H1 (cell line): Measurements from ENCODE around the gene CEP85. TPM values are rescaled to one million over a fixed set of nuclear protein-coding genes. Genes with fewer than 3 reads are reported as not detected.

Experiments
- CTCF ChIA-PET: fragments of 300-600 bp; sonication (Branson Sonifier 250); formaldehyde crosslinking; loops from one replicate; lab custom pipeline; 2021; ENCODE audit not compliant: partially characterized antibody; lab: Charles Lee
- POLR2A ChIA-PET: fragments of 300-600 bp; sonication (Branson Sonifier 250); formaldehyde crosslinking; loops from one replicate; lab custom pipeline; 2021; ENCODE audit warnings: inconsistent platforms; ENCODE audit not compliant: partially characterized antibody; lab: Charles Lee
- DNase-seq, 2 experiments: peaks; one replicate each; pipeline versions ENCODE4 v3.0.0 to v3.0.0-alpha.2; 2010 to 2022; ENCODE audit warnings: low spot score in 2 of 2, low read depth in 1 of 2, mixed read lengths in 1 of 2
- FAIRE-seq: peaks from 2 replicates; lab custom pipeline; 2011; peaks lifted over from hg19 to GRCh38; lab: Jason Lieb, UNC
- H2AFZ ChIP-seq: 2 replicates; pipeline ENCODE4 v1.8.1; 2012; ENCODE audit warnings: low read length, inconsistent platforms
- H2AK5ac ChIP-seq: 2 replicates; pipeline ENCODE4 v1.6.1; 2013; ENCODE audit warnings: low read depth, low read length
- H2BK120ac ChIP-seq: replicated peaks from 2 replicates; pipeline ENCODE3; 2013; ENCODE audit warnings: low read depth, low read length, inconsistent platforms
- H2BK12ac ChIP-seq: 2 replicates; pipeline ENCODE4 v1.6.1; 2013; ENCODE audit warnings: low read depth, low read length
- H2BK15ac ChIP-seq: 2 replicates; pipeline ENCODE4 v1.6.1; 2013; ENCODE audit warnings: low read length
- H2BK20ac ChIP-seq: 2 replicates; pipeline ENCODE4 v1.6.1; 2013; ENCODE audit warnings: low read length
- H2BK5ac ChIP-seq: 2 replicates; pipeline ENCODE4 v1.6.1; 2013; ENCODE audit warnings: low read depth, low read length
- H3K14ac ChIP-seq: 2 replicates; pipeline ENCODE4 v1.6.1; 2013; ENCODE audit warnings: inconsistent platforms; ENCODE audit not compliant: insufficient read length
- H3K18ac ChIP-seq: 2 replicates; pipeline ENCODE4 v1.6.1; 2013; ENCODE audit warnings: low read length; ENCODE audit errors: extremely low read depth
- H3K23ac ChIP-seq: 2 replicates; pipeline ENCODE4 v1.6.1; 2013; ENCODE audit warnings: inconsistent platforms; ENCODE audit not compliant: insufficient read length
- H3K23me2 ChIP-seq: 2 replicates; pipeline ENCODE4 v1.6.1; 2013; ENCODE audit warnings: low read depth, low read length
- H3K27ac ChIP-seq: 2 replicates; pipeline ENCODE4 v1.6.1; 2011; ENCODE audit warnings: low read depth, low read length, inconsistent platforms
- H3K27me3 ChIP-seq, 4 experiments: replicated peaks in 1 of 4; 1 replicate in 1 of 4; 2 replicates in 3 of 4; pipeline versions ENCODE4 v1.6.1 to v1.8.1; 2011 to 2013; ENCODE audit warnings: low read length in 3 of 4, mild to moderate bottlenecking in 3 of 4, inconsistent platforms in 2 of 4, mixed read lengths in 2 of 4, moderate library complexity in 1 of 4; ENCODE audit not compliant: control insufficient read depth in 3 of 4, insufficient read depth in 3 of 4; ENCODE audit errors: extremely low read depth in 1 of 4
- H3K36me3 ChIP-seq, 4 experiments: 2 replicates each; pipeline versions ENCODE4 v1.6.1 to v1.8.1; 2011 to 2013; ENCODE audit warnings: mild to moderate bottlenecking in 4 of 4, low read length in 3 of 4, moderate library complexity in 2 of 4, control low read depth in 1 of 4, inconsistent platforms in 1 of 4; ENCODE audit not compliant: insufficient read depth in 4 of 4, control insufficient read depth in 2 of 4
- H3K4ac ChIP-seq: replicated peaks from 2 replicates; pipeline ENCODE3; 2013; ENCODE audit warnings: low read length, low read depth, mixed read lengths, inconsistent platforms; ENCODE audit not compliant: insufficient read length
- H3K4me1 ChIP-seq, 4 experiments: replicated peaks in 1 of 4; 1 replicate in 1 of 4; 2 replicates in 3 of 4; pipeline versions ENCODE4 v1.6.1 to v1.8.1; 2011 to 2013; ENCODE audit warnings: low read length in 3 of 4, inconsistent platforms in 2 of 4, mixed read lengths in 1 of 4; ENCODE audit not compliant: insufficient read depth in 4 of 4, control insufficient read depth in 3 of 4
- H3K4me2 ChIP-seq, 2 experiments: 2 replicates each; pipeline versions ENCODE4 v1.6.1 to v1.8.1; 2011 to 2013; ENCODE audit warnings: low read depth in 2 of 2, low read length in 2 of 2, control low read depth in 1 of 2, inconsistent platforms in 1 of 2, mild to moderate bottlenecking in 1 of 2; ENCODE audit not compliant: insufficient read depth in 1 of 2
- H3K4me3 ChIP-seq, 4 experiments: fragments of 200-600, 300-600 bp in 1 of 4; sonication (generic), shearing (Covaris generic), sonication (Bioruptor Twin) in 1 of 4; 2 replicates each; pipeline versions ENCODE4 v1.5.1 to v1.8.1; 2011 to 2016; ENCODE audit warnings: low read length in 4 of 4, low read depth in 3 of 4, control low read depth in 2 of 4, inconsistent platforms in 2 of 4, mild to moderate bottlenecking in 2 of 4, mixed read lengths in 1 of 4, moderate library complexity in 1 of 4; ENCODE audit not compliant: insufficient read depth in 2 of 4; ENCODE audit errors: extremely low read depth in 1 of 4
- H3K56ac ChIP-seq: replicated peaks from 2 replicates; pipeline ENCODE3; 2013; ENCODE audit warnings: low read depth, mild to moderate bottlenecking, mixed read lengths, low read length, inconsistent platforms; ENCODE audit not compliant: insufficient read length
- H3K79me1 ChIP-seq: 2 replicates; pipeline ENCODE4 v1.6.1; 2013; ENCODE audit warnings: low read depth, low read length, control low read depth
- H3K79me2 ChIP-seq, 2 experiments: 2 replicates each; pipeline versions ENCODE4 v1.6.1 to v1.8.1; 2012 to 2013; ENCODE audit warnings: low read length in 2 of 2, mild to moderate bottlenecking in 2 of 2, inconsistent platforms in 1 of 2; ENCODE audit not compliant: insufficient read depth in 2 of 2, control insufficient read depth in 1 of 2
- H3K9ac ChIP-seq, 4 experiments: replicated peaks in 1 of 4; 1 replicate in 1 of 4; 2 replicates in 3 of 4; pipeline versions ENCODE4 v1.6.1 to v1.8.1; 2011 to 2013; ENCODE audit warnings: low read depth in 3 of 4, low read length in 3 of 4, control low read depth in 2 of 4, mild to moderate bottlenecking in 2 of 4, moderate library complexity in 2 of 4, inconsistent platforms in 1 of 4; ENCODE audit errors: extremely low read depth in 1 of 4
- H3K9me3 ChIP-seq, 2 experiments: 2 replicates each; pipeline versions ENCODE4 v1.6.1 to v1.8.1; 2012 to 2013; ENCODE audit warnings: mild to moderate bottlenecking in 2 of 2, moderate library complexity in 2 of 2, control low read depth in 1 of 2, inconsistent platforms in 1 of 2, low read depth in 1 of 2, low read length in 1 of 2, mixed read lengths in 1 of 2; ENCODE audit not compliant: insufficient read depth in 2 of 2
- H4K20me1 ChIP-seq, 2 experiments: replicated peaks in 1 of 2; 2 replicates each; pipeline versions ENCODE3 to v1.8.1; 2011 to 2013; ENCODE audit warnings: inconsistent platforms in 2 of 2, low read length in 2 of 2, mild to moderate bottlenecking in 1 of 2; ENCODE audit not compliant: insufficient read depth in 2 of 2, control insufficient read depth in 1 of 2
- H4K5ac ChIP-seq: 2 replicates; pipeline ENCODE4 v1.6.1; 2013; ENCODE audit warnings: low read length, low read depth, mixed read lengths, inconsistent platforms; ENCODE audit not compliant: insufficient read length
- H4K8ac ChIP-seq: 2 replicates; pipeline ENCODE4 v1.8.0; 2013; ENCODE audit warnings: mild to moderate bottlenecking, moderate library complexity, low read length, inconsistent platforms; ENCODE audit not compliant: insufficient read depth; ENCODE audit errors: extremely low read depth
- H4K91ac ChIP-seq: replicated peaks from 2 replicates; pipeline ENCODE3; 2013; ENCODE audit warnings: low read length, mixed read lengths, inconsistent platforms; ENCODE audit not compliant: insufficient read length
- CTCF ChIP-seq, 3 experiments: IDR thresholded peaks; 1 replicate in 2 of 3; 2 replicates in 1 of 3; pipeline versions ENCODE4 v1.5.1 to v1.6.1; 2011; ENCODE audit warnings: low read length in 3 of 3, mild to moderate bottlenecking in 3 of 3, inconsistent platforms in 2 of 3, low read depth in 1 of 3, moderate library complexity in 1 of 3; ENCODE audit not compliant: insufficient read depth in 1 of 3; ENCODE audit errors: control extremely low read depth in 1 of 3
- EP300 ChIP-seq, 2 experiments: IDR thresholded peaks; 1 replicate in 1 of 2; 2 replicates in 1 of 2; pipeline ENCODE4 v1.6.1; 2011 to 2012; ENCODE audit warnings: low read depth in 2 of 2, low read length in 2 of 2, mild to moderate bottlenecking in 2 of 2, borderline replicate concordance in 1 of 2, inconsistent platforms in 1 of 2, moderate library complexity in 1 of 2
- HDAC6 ChIP-seq: IDR thresholded peaks from one replicate; pipeline ENCODE4 v1.7.1; 2012; ENCODE audit warnings: low read depth, mild to moderate bottlenecking, inconsistent platforms, low read length, moderate library complexity
- KDM4A ChIP-seq: IDR thresholded peaks from one replicate; pipeline ENCODE4 v1.7.1; 2012; ENCODE audit warnings: low read depth, mild to moderate bottlenecking, moderate library complexity, low read length, inconsistent platforms; ENCODE audit not compliant: severe bottlenecking
- SAP30 ChIP-seq: fragments of 300-600 bp; sonication (generic); IDR thresholded peaks from 2 replicates; pipeline ENCODE4 v1.7.1; 2012; ENCODE audit warnings: low read length, moderate library complexity, mild to moderate bottlenecking, inconsistent platforms; ENCODE audit not compliant: insufficient read depth, insufficient replicate concordance
- SIX5 ChIP-seq: IDR thresholded peaks from 2 replicates; pipeline ENCODE4 v1.6.1; 2011; ENCODE audit warnings: mild to moderate bottlenecking, low read depth, low read length
- WGBS, 2 experiments: shearing (Covaris generic) in 1 of 2; methylation state at CpG; one replicate each; pipeline versions ENCODE4 v1.1.6 to v1.1.7; 2013 to 2015; ENCODE audit warnings: low lambda C conversion rate in 2 of 2, mixed read lengths in 2 of 2, inconsistent platforms in 1 of 2, low coverage in 1 of 2, missing lambda C conversion rate in 1 of 2; ENCODE audit not compliant: insufficient replicate concordance in 2 of 2, insufficient coverage in 1 of 2, insufficient read length in 1 of 2; ENCODE audit errors: extremely low coverage in 1 of 2, missing lambda C conversion rate in 1 of 2; 5-methylcytosine and 5-hydroxymethylcytosine counted together
- polyA plus RNA-seq, 7 experiments: library from polyadenylated mRNA; depleted of rRNA in 3 of 7; stranded (reverse) in 5 of 7; unstranded in 2 of 7; fragments of >200 nt in 5 of 7; fragments of 200-250 nt in 2 of 7; gene quantifications; 1 replicate in 5 of 7; 2 replicates in 1 of 7; 4 replicates in 1 of 7; pipeline versions ENCODE4 v1.2.1 to v1.2.3, GENCODE V29; 2011 to 2013; ENCODE audit warnings: missing spikeins in 2 of 7, mixed read lengths in 2 of 7
- total RNA-seq: library from RNA; stranded (reverse); fragmentation: NEBNext Ultra II Directional; extraction: Animal tissue kit (Norgen Biotek cat#: 25700); gene quantifications from 2 replicates; pipeline ENCODE4 v1.2.1, GENCODE V29; 2021

The CEP85 gene
- total and polyA plus RNA-seq, 2 of the 8 experiments (the other 6 are each of a cell fraction or from before 2014, with no cell fraction given), result 40.4 to 43.7 TPM

- CTCF ChIA-PET, result interaction anchor here (1.1 to 4.2 kb wide), 7 partner anchors 9 to 76 kb away, joined by 3 to 29 read pairs (median 3); partner anchors contain the start of gene CEP85
- H2BK120ac ChIP-seq, result no peak overlapping the region
- no peak overlapping the region for H3K23ac ChIP-seq
- H2BK15ac ChIP-seq, result no peak overlapping the region
- H4K91ac ChIP-seq, result no peak overlapping the region
- no peak overlapping the region for H2AK5ac ChIP-seq
- H3K27me3 ChIP-seq, result peaks cover 0 to 8% (median 0%) of the 10 kb centered on the region in 4 experiments; a peak in 3 of 7 replicates
- no peak overlapping the region for H3K4me3 ChIP-seq
- DNase-seq (no peak), FAIRE-seq (no peak)
- H4K20me1 ChIP-seq, result no peaks in the 10 kb centered on the region
- no peak overlapping the region for H3K4me2 ChIP-seq
- no peaks in the 10 kb centered on the region for H3K79me2 ChIP-seq
- no peak overlapping the region for H3K14ac ChIP-seq
- H3K36me3 ChIP-seq, result no peaks in the 10 kb centered on the region
- no peak overlapping the region for H2BK12ac ChIP-seq
- H3K79me1 ChIP-seq, result no peaks in the 10 kb centered on the region
- no peak overlapping the region for H3K18ac ChIP-seq
- H3K9ac ChIP-seq, result no peak overlapping the region
- H2BK20ac ChIP-seq, result no peak overlapping the region
- no peak overlapping the region for H2AFZ ChIP-seq
- peaks cover 0 to 4% (median 2%) of the 10 kb centered on the region in 4 experiments; a peak in 4 of 7 replicates for H3K4me1 ChIP-seq
- peaks cover 5% of the 10 kb centered on the region; the same call in 1 of the 2 replicates for H3K23me2 ChIP-seq
- H2BK5ac ChIP-seq, result no peak overlapping the region
- no peak overlapping the region for H4K5ac ChIP-seq
- TF ChIP-seq CTCF (IDR thresholded peaks at IDR 0.05; ENCODE audit: control extremely low read depth in 1 of 3, insufficient read depth in 1 of 3, low read depth in 1 of 3, low read length in 3 of 3) (no peak), KDM4A (no peak), SIX5 (no peak), EP300 (IDR thresholded peaks at IDR 0.05; ENCODE audit: borderline replicate concordance in 1 of 2, low read depth in 2 of 2, low read length in 2 of 2) (no peak), HDAC6 (no peak), SAP30 (no peak)
- TF ChIP-seq, all 59 proteins: peak for 0
- WGBS, 2 experiments, result 82% methylated on average over 2 of the region's 2 CpGs; no CpG with 5 or more reads in 1 of the 2 experiments
- Histone ChIP-seq H3K56ac (no peak overlapping the region), H3K4ac (no peak overlapping the region), H3K27ac (no peak overlapping the region), H4K8ac (no peak overlapping the region), H3K9me3 (no peaks in the 10 kb centered on the region)
- POLR2A ChIA-PET, result interaction anchor here (0.9 to 1.5 kb wide), 2 partner anchors 10 to 27 kb away, joined by 3 to 6 read pairs; no protein-coding TSS in a partner anchor
Observed at GRCh38 chr1:26221094-26221493, 12.9 kb upstream of the CEP85 start.
